GM18499 (cell line): Measurements from ENCODE around the gene DCANP1.
"Not testable (repeated sequence)": the region's sequence is repeated elsewhere in the genome, so short reads cannot be mapped to it uniquely, and the experiment has no call there.

Experiments used
- ATAC-seq: cut with Tn5 transposase; IDR thresholded peaks from one replicate; pipeline ENCODE4 v1.9.1; 2021; ENCODE audit warnings: moderate number of reproducible peaks; ENCODE audit not compliant: insufficient read depth, unreplicated experiment

The DCANP1 gene

DNA sequence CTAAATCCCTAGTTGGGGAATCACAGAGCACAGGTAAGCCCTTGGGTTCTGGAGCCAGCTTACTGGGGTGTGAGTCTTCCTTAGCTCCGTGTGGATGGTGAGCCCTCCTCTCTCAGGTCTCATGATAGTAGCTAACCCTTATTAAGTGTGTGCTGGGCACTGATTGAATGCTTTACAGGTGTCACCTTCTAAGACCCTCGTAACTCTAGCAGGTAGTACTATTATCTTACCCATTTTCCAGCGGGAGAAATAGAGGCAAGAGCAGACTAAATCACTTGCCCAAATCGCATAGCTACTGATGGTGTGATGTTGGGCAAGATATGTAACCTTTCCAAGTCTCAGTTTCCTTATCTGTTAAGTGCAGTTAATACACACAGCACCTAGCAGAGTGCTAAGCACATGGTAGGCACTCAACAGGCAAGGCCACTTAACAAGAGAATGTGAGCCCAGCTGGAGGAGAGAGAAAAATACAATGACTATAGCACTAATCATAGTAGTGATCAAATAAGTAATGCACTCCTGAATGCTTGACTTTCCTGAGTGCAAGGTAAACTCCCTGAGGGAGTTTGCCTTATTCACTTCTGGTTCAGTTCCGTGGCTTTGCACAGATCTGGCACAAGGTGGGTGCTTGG is at the start of gene DCANP1:
DCANP1 (minus strand) TSS at position 51 of the 632 bp plus-strand sequence. CDS start 240 bp downstream, outside the sequence.
- no peak for ATAC-seq

DNA sequence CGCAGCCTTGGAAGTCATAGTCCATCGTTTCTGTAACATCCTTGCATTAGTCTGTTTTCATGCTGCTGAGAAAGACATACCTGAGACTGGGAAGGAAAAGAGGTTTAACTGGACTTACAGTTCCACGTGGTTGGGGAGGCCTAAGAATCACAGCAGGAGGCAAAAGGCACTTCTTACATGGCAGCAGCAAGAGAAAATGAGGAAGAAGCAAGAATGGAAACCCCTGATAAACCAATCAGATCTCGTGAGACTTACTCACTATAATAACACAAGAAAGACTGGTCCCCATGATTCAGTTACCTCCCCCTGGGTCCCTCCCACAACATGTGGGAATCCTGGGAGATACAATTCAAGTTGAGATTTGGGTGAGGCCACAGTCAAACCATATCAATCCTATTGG is 48.4 kb upstream of the DCANP1 start:
- ATAC-seq, result not testable (repeated sequence)

DNA sequence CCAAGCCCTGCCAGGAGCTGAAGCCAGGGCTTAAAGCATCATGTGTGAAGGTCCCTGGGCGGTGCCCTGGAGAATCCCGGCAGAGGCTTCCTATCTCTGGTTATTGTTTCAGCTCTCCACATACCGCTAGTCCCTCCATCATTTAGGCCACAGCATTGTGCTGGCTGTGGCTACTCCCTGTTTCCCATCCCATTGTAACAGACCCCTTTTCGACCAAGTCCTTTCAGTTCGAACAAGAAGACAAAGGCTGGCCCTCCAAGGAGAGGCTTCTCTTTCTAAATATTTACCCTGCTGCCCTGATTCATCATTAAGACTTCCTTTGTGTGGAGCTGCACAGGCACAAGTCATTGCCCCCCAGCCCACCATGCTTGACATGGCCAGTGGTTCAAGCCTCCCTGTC is 47.0 kb upstream of the DCANP1 start:
- no peak for ATAC-seq

- no peak for ATAC-seq
Observed at GRCh38 chr5:135493406-135494180, 46.4 kb upstream of the DCANP1 start.

DNA sequence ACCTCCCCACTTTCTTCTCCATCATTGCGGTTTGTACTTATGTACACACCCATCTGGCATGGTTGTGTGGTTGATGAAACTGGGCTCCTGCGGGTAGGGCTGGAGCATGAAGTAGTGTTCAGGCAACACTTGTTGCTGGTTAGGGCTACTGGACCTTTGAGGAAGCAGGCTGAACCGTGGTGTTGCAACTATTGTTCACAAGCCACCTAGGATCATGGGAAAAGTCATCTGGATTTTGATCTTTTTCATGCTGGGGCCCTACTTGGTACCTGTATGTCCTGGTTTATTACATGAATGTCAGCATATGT is 45.1 kb upstream of the DCANP1 start:
- ATAC-seq, result no peak

DNA sequence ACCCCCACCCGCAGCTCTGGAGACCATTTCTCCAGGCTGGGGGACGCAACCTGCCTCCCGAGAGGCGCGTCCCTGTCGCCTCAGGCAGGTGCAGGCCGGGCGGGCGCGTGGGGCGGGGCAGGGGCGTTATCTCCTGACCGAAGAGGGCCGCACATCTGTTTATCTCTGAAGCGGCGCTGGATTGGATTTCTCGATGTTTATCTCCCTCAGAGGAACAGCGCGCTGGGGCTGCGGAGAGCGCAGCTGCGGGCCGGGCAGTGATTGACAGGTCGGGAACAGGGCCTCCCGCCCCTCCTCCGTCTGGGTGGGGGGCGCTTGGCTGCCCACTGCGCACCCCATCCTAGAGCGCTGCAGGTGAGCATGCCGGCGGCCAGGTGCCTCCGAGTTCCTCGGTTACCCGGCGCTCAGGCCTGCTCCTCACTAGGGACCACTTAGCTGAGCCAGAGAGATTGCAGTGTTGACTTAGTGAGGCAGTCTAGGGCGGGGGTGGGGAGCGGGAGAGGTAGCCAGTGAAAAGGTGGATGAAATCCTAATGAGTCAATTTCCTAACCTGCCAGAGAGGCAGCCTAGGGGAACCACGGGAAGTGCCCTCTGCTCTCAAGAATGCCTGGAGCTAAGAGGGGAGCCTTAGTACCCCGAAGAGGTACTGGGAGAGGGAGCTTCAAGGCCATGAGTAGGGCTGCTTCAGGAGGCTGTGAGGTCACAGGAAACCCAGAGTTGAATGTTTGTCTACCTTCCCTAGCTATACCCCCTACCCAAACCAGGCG is 44.6 kb upstream of the DCANP1 start:
- no peak for ATAC-seq

DNA sequence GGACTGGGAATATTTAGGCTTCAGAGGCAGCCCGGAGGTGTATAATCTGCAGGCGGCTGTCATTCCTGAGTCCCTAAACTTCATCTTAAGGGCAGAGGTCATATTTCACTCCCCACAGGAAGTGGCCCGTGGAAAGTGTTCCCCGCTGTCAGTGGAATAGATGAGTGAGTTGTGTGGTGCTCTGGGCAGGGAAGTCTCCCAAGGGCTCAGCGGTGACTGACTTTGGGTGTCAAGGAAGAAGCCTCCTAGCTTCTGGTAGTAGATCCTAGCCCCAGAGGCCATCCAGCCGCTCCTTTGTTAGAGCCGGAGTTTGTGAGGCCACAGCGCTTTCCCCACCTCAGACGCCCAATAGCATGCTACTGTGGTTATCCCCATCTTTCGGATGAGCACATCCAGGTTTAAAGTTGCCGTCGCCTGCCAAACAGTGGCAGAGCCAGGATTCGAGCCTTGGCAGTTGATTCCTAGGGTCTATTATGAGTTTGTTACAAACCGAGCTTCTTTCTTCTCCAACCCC is 43.9 kb upstream of the DCANP1 start:
- no peak for ATAC-seq

DNA sequence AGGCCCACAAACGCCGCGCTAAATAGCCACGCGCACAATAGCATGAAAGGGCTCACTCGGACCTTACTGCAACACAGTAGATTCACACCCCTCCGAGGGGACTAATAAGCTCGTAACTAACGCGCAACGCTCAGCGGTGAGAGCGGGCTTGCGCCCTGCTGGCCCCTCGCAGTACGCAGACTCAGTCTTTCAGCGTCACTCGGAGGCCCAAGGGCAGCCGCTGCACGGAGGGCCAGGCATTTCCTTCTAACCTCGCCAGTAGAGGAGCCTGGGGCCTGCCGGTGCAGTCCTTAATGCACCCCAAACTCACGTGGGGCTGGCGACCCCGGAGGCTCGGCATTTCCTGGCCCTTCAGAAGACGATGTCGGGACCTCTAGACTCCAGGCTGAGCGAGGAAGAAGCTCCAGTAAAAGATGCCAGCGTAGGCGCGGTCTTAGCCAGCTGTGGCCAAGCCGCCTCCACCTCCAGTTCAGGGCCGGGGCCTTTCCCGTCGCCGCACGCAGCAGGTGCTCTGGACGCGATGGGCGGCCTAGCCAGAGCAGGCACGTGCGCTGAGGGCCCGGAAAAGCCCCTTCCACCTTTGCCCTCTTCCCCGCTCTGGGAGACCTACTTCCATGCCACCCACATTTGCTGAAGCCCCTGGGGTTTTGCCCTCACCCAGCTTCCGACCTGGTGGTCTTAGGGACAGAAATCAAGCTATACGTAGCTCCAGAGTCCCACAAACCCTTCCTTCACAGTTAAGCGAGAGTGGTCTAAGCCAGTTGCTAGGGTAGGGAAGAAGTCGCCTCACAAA is 43.3 kb upstream of the DCANP1 start:
- no peak for ATAC-seq

- ATAC-seq, result no peak
Observed at GRCh38 chr5:135489466-135490244, 42.5 kb upstream of the DCANP1 start.

DNA sequence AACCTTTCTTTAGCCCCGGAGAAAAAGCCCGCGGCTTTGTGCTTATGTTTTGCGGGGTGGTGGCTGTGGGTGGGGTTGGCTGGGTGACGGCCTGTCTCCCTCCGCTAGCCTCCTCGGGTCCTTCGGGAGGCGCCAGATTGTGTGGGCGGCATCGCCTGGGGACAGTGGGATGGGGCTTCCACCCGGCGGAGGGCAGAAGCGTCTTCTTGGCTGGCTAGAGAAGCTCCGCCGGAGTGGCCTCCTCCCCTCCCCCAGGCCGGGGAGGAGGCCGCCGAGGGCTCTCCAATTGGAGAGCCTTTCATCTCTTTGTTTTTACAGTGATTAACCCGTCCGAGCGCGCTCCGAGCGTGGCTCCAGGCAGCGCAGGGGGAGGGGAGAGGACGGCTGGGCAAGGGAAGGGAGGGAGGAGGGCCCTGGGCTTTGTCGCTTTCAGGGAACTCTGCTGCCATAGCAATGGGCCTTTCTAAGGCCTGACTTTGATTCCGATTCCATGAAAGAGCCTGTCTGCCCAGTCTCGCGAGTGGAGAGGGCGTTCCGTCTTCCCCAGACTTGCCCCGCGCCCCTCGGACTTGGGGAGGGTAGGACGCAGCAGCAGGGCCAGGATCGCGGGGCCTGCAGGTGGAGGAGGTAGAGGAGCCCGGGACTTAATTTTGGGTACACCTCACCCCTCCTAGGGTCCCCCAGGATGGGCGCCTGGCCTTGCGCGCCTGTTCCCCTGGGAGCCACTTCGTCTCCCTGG is 41.7 kb upstream of the DCANP1 start:
- no peak for ATAC-seq

DNA sequence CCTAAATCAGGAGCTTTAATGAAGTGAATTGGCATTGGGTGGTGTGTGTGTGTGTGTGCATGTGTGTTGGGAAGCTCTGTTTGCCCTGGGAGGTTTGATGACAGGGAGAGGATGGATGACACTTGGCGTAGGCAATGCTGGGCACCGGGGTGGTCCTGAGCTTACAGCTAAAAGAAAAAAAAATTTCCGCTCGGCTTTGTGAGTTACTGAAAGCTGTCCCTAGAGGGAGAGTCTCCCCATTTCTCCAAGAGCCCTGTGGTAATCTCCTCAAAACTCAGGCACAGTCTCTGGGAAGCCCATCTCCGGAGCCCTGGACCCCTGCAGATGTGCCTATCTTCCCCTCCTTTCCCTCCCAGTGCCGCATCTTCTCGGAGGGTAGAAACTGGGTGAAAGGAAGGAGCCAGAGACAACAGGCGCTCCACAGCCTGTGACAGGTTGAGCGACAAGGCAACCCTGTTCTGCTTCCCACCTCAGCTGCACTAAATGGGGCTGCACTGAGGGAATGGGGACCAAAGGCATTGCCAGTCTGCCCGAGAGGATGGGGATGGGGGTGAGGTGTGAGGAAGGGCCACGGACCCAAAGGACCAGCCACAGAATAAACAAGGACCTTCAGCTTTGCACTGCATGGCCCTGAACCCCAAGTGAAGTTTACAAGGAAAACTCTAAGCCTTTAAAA is 40.8 kb upstream of the DCANP1 start:
- ATAC-seq, result no peak

DNA sequence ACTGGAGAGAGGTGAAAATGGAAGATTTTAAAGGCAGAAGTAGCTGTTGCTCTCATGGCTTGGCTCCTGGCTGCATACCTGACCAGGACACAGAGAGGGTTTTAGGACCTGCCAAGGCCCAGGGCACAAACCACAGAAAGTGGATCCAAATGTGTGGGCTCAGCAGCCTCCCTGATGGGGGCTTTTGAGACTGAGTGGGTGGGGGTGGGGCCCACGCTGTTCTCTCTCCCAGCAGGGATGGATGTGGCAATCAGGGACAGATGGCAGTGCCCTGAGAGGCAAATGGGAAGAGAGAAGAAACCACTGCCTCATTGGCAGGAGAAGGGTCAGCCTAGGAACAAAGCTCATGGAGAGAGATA is 39.9 kb upstream of the DCANP1 start:
- no peak for ATAC-seq

GRCh38 chr5:135486131-135487036 is 39.2 kb upstream of the DCANP1 start:
- ATAC-seq, result no peak

DNA sequence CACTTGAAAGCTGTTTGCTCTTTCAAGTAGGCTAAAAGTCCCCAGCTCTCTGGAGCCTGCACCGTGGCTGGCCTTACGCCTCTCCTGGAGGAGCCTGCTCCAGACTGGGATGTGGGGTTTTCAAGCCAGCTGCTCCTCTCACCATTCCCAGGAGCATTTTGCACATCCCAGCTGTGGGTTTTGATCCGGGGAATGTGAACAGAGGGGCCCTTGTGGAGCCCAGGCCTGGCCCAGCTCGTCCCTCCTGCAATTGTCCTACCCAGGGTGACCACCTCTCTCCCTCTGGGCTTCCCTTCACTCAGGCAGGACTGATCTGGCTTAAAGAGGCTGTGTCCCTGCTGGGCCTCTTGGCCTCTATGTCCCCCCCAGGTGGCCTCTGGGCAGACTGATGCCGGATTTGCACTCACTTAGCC is 37.5 kb upstream of the DCANP1 start:
- no peak for ATAC-seq

GRCh38 chr5:135483254-135483653 is 36.1 kb upstream of the DCANP1 start:
- no peak for ATAC-seq

GRCh38 chr5:135482381-135482933 is 35.3 kb upstream of the DCANP1 start:
- ATAC-seq, result no peak

GRCh38 chr5:135481909-135482311 is 34.8 kb upstream of the DCANP1 start:
- ATAC-seq, result no peak
